B cell (primary cell): ENCODE data around the gene CHKA. TPM values are rescaled to one million over a fixed set of nuclear protein-coding genes. Genes with fewer than 3 reads are reported as not detected.

Experiments
- ATAC-seq: fragments of 200-7000 bp; cut with Tn5 transposase; one replicate; pipeline ENCODE4 v1.10.0; 2021; ENCODE audit warnings: low read depth, mild to moderate bottlenecking, moderate number of reproducible peaks, moderate library complexity
- CTCF ChIA-PET: fragments of 350-600 bp; sonication (Branson Sonifier 250); formaldehyde crosslinking; loops from one replicate; lab custom pipeline; 2021; ENCODE audit warnings: antibody characterized with exemption, inconsistent platforms; lab: Charles Lee
- POLR2A ChIA-PET: fragments of 350-600 bp; sonication (Branson Sonifier 250); formaldehyde crosslinking; loops from one replicate; lab custom pipeline; 2021; ENCODE audit warnings: antibody characterized with exemption; lab: Charles Lee
- DNase-seq: peaks from one replicate; pipeline ENCODE4 v3.0.0; 2013
- H2AFZ ChIP-seq: 2 replicates; pipeline ENCODE4 v1.6.1; 2012; ENCODE audit warnings: mild to moderate bottlenecking, low read depth, low read length; ENCODE audit not compliant: insufficient read depth, poor library complexity, severe bottlenecking
- H3K27ac ChIP-seq, 2 donors: 1 replicate in 1 of 2; 2 replicates in 1 of 2; pipeline ENCODE4 v1.5.1; 2012 to 2013; ENCODE audit warnings: low read length in 2 of 2, mild to moderate bottlenecking in 2 of 2, moderate library complexity in 1 of 2
- H3K27me3 ChIP-seq, 4 experiments: fragments of 200-600 bp in 1 of 4; sonication (generic) in 1 of 4; replicated peaks in 1 of 4; 1 replicate in 2 of 4; 2 replicates in 2 of 4; pipeline versions ENCODE4 v1.6.1 to v1.7.0; 2013 to 2016; ENCODE audit warnings: low read length in 3 of 4, mild to moderate bottlenecking in 2 of 4, mixed read lengths in 1 of 4, moderate library complexity in 1 of 4; ENCODE audit not compliant: insufficient read depth in 4 of 4, control insufficient read depth in 3 of 4; ENCODE audit errors: control extremely low read depth in 1 of 4
- H3K36me3 ChIP-seq, 2 experiments: replicated peaks in 1 of 2; 1 replicate in 1 of 2; 2 replicates in 1 of 2; pipeline versions ENCODE4 v1.6.1 to v1.7.1; 2013; ENCODE audit warnings: low read length in 1 of 2; ENCODE audit not compliant: insufficient read depth in 2 of 2, control insufficient read depth in 1 of 2; ENCODE audit errors: control extremely low read depth in 1 of 2, extremely low read depth in 1 of 2
- H3K4me1 ChIP-seq, 2 donors: fragments of 200-600 bp in 1 of 2; sonication (generic) in 1 of 2; 1 replicate in 1 of 2; 2 replicates in 1 of 2; pipeline versions ENCODE4 v1.5.1 to v1.6.1; 2013 to 2017; ENCODE audit warnings: low read length in 2 of 2; ENCODE audit not compliant: control insufficient read depth in 2 of 2, insufficient read depth in 2 of 2
- H3K4me2 ChIP-seq: replicated peaks from 2 replicates; pipeline ENCODE3; 2012; ENCODE audit warnings: mild to moderate bottlenecking, low read depth, low read length; ENCODE audit not compliant: poor library complexity, severe bottlenecking
- H3K4me3 ChIP-seq, 5 experiments: fragments of 200-600 bp in 1 of 5; sonication (generic) in 1 of 5; 1 replicate in 3 of 5; 2 replicates in 2 of 5; pipeline versions ENCODE4 v1.5.1 to v1.7.0; 2011 to 2016; ENCODE audit warnings: low read length in 4 of 5, mild to moderate bottlenecking in 4 of 5, low read depth in 2 of 5, control low read depth in 1 of 5, moderate library complexity in 1 of 5; ENCODE audit not compliant: insufficient read depth in 1 of 5; ENCODE audit errors: control extremely low read depth in 1 of 5, extremely low read depth in 1 of 5
- H3K79me2 ChIP-seq: fragments of 200-600 bp; sonication (generic); one replicate; pipeline ENCODE4 v1.6.0; 2016; ENCODE audit warnings: low read length; ENCODE audit not compliant: control insufficient read depth, insufficient read depth
- H3K9ac ChIP-seq: fragments of 200-600 bp; sonication (generic); 2 replicates; pipeline ENCODE4 v1.6.1; 2017; ENCODE audit warnings: mild to moderate bottlenecking, low read length, moderate library complexity
- H3K9me3 ChIP-seq, 3 donors: one replicate each; pipeline versions ENCODE4 v1.6.1 to v1.7.1; 2013; ENCODE audit warnings: low read length in 2 of 3; ENCODE audit not compliant: control insufficient read depth in 2 of 3, insufficient read depth in 1 of 3; ENCODE audit errors: control extremely low read depth in 1 of 3
- H4K20me1 ChIP-seq: 2 replicates; pipeline ENCODE4 v1.6.0; 2012; ENCODE audit warnings: mild to moderate bottlenecking, low read length; ENCODE audit not compliant: insufficient read depth, control insufficient read depth, poor library complexity, severe bottlenecking
- H3K27ac Mint-ChIP-seq: one replicate; pipeline ENCODE4 v1.8.0; 2021; ENCODE audit warnings: mixed read lengths
- H3K27me3 Mint-ChIP-seq: one replicate; pipeline ENCODE4 v1.8.0; 2021; ENCODE audit warnings: mixed read lengths
- H3K4me1 Mint-ChIP-seq: one replicate; pipeline ENCODE4 v1.8.0; 2021; ENCODE audit warnings: mixed read lengths
- H3K4me3 Mint-ChIP-seq: one replicate; pipeline ENCODE4 v1.8.0; 2021; ENCODE audit warnings: mixed read lengths
- H3K9me3 Mint-ChIP-seq: one replicate; pipeline ENCODE4 v1.8.0; 2022; ENCODE audit warnings: mixed read lengths; ENCODE audit not compliant: insufficient read depth
- EZH2 ChIP-seq: IDR thresholded peaks from 2 replicates; pipeline ENCODE4 v1.6.1; 2012; ENCODE audit warnings: borderline replicate concordance, low read depth, mild to moderate bottlenecking, moderate library complexity, low read length; ENCODE audit not compliant: insufficient read depth, poor library complexity, severe bottlenecking
- WGBS: methylation state at CpG from one replicate; pipeline ENCODE4 v1.1.5; 2013; ENCODE audit warnings: missing lambda C conversion rate; ENCODE audit not compliant: insufficient coverage; 5-methylcytosine and 5-hydroxymethylcytosine counted together
- intact Hi-C: fragments of 100-400 bp; cut with micrococcal nuclease; formaldehyde crosslinking; loops from one replicate; pipeline ENCODE4 v1.10.0; 2022
- polyA plus RNA-seq: library from polyadenylated mRNA; depleted of rRNA; stranded (reverse); fragments of >200 nt; gene quantifications from 2 replicates; pipeline ENCODE4 v1.2.3, GENCODE V29; 2012
- total RNA-seq, 2 donors: library from RNA; stranded (reverse); fragments of 120-200 nt in 1 of 2; gene quantifications; 1 replicate in 1 of 2; 2 replicates in 1 of 2; pipeline versions ENCODE4 v1.2.3 to v1.2.4, GENCODE V29; 2013 to 2022
- TF ChIP-seq, protein P1 (sequence below): fragments of 200-600 bp; IDR thresholded peaks from one replicate; pipeline ENCODE4 v1.8.0; 2022; ENCODE audit warnings: antibody characterized with exemption, mild to moderate bottlenecking

The CHKA gene
- total and polyA plus RNA-seq, 2 donors (not counting 1 experiment from before 2014, with no cell fraction given) = 10.6 to 20.6 TPM

DNA sequence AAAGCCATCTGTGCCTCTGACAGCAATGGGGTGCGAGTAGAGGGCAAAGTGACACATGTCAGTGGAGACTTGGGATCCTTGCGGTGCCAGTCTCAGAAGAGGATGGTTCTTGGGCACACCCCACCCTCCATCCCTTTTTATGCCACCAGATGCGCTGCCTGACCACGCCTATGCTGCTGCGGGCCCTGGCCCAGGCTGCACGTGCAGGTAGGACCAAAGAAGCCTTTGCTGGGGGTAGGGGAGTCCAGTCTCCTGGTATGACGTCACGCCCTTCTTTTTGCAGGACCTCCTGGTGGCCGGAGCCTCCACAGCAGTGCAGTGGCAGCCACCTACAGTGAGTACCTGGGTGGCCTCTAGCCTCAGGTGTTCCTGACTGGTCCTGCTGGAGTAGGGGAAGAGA is 89.2 kb downstream of the CHKA start:
- intact Hi-C loops = loop anchor here (5.0 to 10.0 kb wide), 3 partner anchors 183 to 433 kb away; partner anchors contain the start of genes C11orf24, KMT5B and PPP6R3
- H3K4me2 ChIP-seq = no peak overlapping the region
- peaks cover 12% of the 10 kb centered on the region for H4K20me1 ChIP-seq
- H2AFZ ChIP-seq = no peak overlapping the region
- H3K9ac ChIP-seq = no peak overlapping the region
- H3K27me3 ChIP-seq = no peaks in the 10 kb centered on the region
- no peak overlapping the region for H3K4me3 ChIP-seq
- Mint-ChIP-seq H3K27ac (peak overlapping the region; percentile 46), H3K27me3 (no peaks in the 10 kb centered on the region), H3K4me3 (peak overlapping the region; percentile 100), H3K4me1 (peaks cover 24% of the 10 kb centered on the region), H3K9me3 (no peaks in the 10 kb centered on the region)
- H3K9me3 ChIP-seq = no peaks in the 10 kb centered on the region
- ATAC-seq (no peak), DNase-seq (no peak)
- 93% methylated on average over 5 of the region's 9 CpGs for WGBS
- peaks cover 0 to 17% of the 10 kb centered on the region in 2 experiments for H3K36me3 ChIP-seq
- CTCF ChIA-PET = no interaction called here
- H3K4me1 ChIP-seq = peaks cover 17 to 29% of the 10 kb centered on the region in 2 donors
- POLR2A ChIA-PET = no interaction called here
- H3K79me2 ChIP-seq = peaks cover 21% of the 10 kb centered on the region
- H3K27ac ChIP-seq = no peak overlapping the region
- TF ChIP-seq EZH2 = no peak
- TF ChIP-seq, protein P1, sequence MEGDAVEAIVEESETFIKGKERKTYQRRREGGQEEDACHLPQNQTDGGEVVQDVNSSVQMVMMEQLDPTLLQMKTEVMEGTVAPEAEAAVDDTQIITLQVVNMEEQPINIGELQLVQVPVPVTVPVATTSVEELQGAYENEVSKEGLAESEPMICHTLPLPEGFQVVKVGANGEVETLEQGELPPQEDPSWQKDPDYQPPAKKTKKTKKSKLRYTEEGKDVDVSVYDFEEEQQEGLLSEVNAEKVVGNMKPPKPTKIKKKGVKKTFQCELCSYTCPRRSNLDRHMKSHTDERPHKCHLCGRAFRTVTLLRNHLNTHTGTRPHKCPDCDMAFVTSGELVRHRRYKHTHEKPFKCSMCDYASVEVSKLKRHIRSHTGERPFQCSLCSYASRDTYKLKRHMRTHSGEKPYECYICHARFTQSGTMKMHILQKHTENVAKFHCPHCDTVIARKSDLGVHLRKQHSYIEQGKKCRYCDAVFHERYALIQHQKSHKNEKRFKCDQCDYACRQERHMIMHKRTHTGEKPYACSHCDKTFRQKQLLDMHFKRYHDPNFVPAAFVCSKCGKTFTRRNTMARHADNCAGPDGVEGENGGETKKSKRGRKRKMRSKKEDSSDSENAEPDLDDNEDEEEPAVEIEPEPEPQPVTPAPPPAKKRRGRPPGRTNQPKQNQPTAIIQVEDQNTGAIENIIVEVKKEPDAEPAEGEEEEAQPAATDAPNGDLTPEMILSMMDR = no peak

DNA sequence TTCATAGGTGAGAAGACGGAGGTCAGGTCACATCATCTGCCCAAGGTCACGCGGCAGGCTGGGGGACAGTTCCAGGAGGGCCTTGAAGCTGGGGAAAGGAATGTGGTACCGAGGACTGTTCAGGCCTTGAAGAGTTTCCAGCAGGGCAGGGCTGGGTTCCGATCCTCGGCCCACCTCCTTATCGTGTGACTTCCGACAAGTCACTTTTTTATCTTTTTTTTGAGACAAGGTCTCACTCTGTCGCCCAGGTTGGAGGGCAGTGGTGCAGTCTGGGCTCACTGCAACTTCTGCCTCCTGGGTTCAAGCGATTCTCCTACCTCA is 90.1 kb downstream of the CHKA start:
- peaks cover 21% of the 10 kb centered on the region for H3K79me2 ChIP-seq
- peaks cover 0 to 17% of the 10 kb centered on the region in 2 experiments for H3K36me3 ChIP-seq
- peak overlapping the region; percentile 74 for H3K9ac ChIP-seq
- Mint-ChIP-seq H3K27me3 (no peaks in the 10 kb centered on the region), H3K9me3 (no peaks in the 10 kb centered on the region), H3K4me3 (peak overlapping the region; percentile 100), H3K27ac (peak overlapping the region; percentile 94), H3K4me1 (peaks cover 21% of the 10 kb centered on the region)
- peak overlapping the region; percentile 99 for H3K4me2 ChIP-seq
- ChIA-PET CTCF (interaction anchor here (1.0 kb wide), 1 partner anchor 21 kb away, joined by 3 read pairs; the partner anchor contains the start of gene ALDH3B1), POLR2A (interaction anchor here (2.2 kb wide), 1 partner anchor 8 kb away, joined by 15 read pairs; the partner anchor contains the start of gene TCIRG1)
- H2AFZ ChIP-seq = peak overlapping the region; percentile 90
- DNase-seq (no peak), ATAC-seq (no peak)
- peak overlapping the region; percentile 57 to 78 for H3K27ac ChIP-seq
- H3K4me3 ChIP-seq = peak overlapping the region; percentile 1 to 90 (median 81)
- no peaks in the 10 kb centered on the region for H3K27me3 ChIP-seq
- H3K9me3 ChIP-seq = no peaks in the 10 kb centered on the region
- H3K4me1 ChIP-seq = peaks cover 12 to 20% of the 10 kb centered on the region in 2 donors
- 19% methylated on average over 9 of the region's 10 CpGs for WGBS
- intact Hi-C loops = loop anchor here (5.0 to 10.0 kb wide), 3 partner anchors 184 to 434 kb away; partner anchors contain the start of genes C11orf24, KMT5B and PPP6R3
- TF ChIP-seq, protein P1 = no peak
- no peak for TF ChIP-seq EZH2
- peaks cover 12% of the 10 kb centered on the region for H4K20me1 ChIP-seq
